MM.1S (cell line): ENCODE measurements around the gene CCDC171.

Source experiments
- DNase-seq: peaks from one replicate; pipeline ENCODE4 v3.0.0-alpha.2; 2015
- H2AFZ ChIP-seq: fragments of 300-600 bp; sonication (generic); 2 replicates; pipeline ENCODE4 v1.6.0; 2016; ENCODE audit warnings: antibody characterized with exemption, low read length
- H3F3A ChIP-seq: fragments of 300-600 bp; sonication (generic); 2 replicates; pipeline ENCODE4 v1.6.1; 2016; ENCODE audit warnings: mild to moderate bottlenecking, antibody characterized with exemption, low read length, moderate library complexity, mixed read lengths; ENCODE audit not compliant: insufficient read depth
- H3K27ac ChIP-seq: fragments of 300-600 bp; sonication (generic); 2 replicates; pipeline ENCODE4 v1.5.1; 2016; ENCODE audit warnings: mild to moderate bottlenecking, low read length
- H3K27me3 ChIP-seq: fragments of 300-600 bp; sonication (generic); replicated peaks from 2 replicates; pipeline ENCODE4 v1.6.0; 2016; ENCODE audit warnings: low read length; ENCODE audit not compliant: insufficient read depth
- H3K36me3 ChIP-seq: fragments of 300-600 bp; sonication (generic); replicated peaks from 2 replicates; pipeline ENCODE4 v1.6.1; 2016; ENCODE audit warnings: mild to moderate bottlenecking, low read length, mixed read lengths; ENCODE audit not compliant: insufficient read depth
- H3K4me1 ChIP-seq: fragments of 300-600 bp; sonication (generic); 2 replicates; pipeline ENCODE4 v1.6.1; 2016; ENCODE audit warnings: low read length, mixed read lengths
- H3K4me2 ChIP-seq: fragments of 300-600 bp; sonication (generic); 2 replicates; pipeline ENCODE4 v1.6.0; 2016; ENCODE audit warnings: low read depth, low read length
- H3K4me3 ChIP-seq: fragments of 300-600 bp; sonication (generic); 2 replicates; pipeline ENCODE4 v1.5.1; 2016; ENCODE audit warnings: low read length, mixed read lengths
- H3K79me2 ChIP-seq: fragments of 300-600 bp; sonication (generic); 2 replicates; pipeline ENCODE4 v1.6.1; 2016; ENCODE audit warnings: mixed run types, low read length, mixed read lengths
- H3K9ac ChIP-seq: fragments of 300-600 bp; sonication (generic); 2 replicates; pipeline ENCODE4 v1.6.1; 2016; ENCODE audit warnings: low read length, mixed read lengths
- H3K9me2 ChIP-seq: fragments of 300-600 bp; sonication (generic); replicated peaks from 2 replicates; pipeline ENCODE4 v1.6.1; 2016; ENCODE audit warnings: mild to moderate bottlenecking, low read length, mixed read lengths; ENCODE audit not compliant: insufficient read depth
- H3K9me3 ChIP-seq: fragments of 300-600 bp; sonication (generic); replicated peaks from 2 replicates; pipeline ENCODE4 v1.6.1; 2016; ENCODE audit warnings: mild to moderate bottlenecking, low read length, mixed read lengths; ENCODE audit not compliant: insufficient read depth
- H4K20me1 ChIP-seq: fragments of 300-600 bp; sonication (generic); 2 replicates; pipeline ENCODE4 v1.6.1; 2016; ENCODE audit warnings: mild to moderate bottlenecking, low read length, moderate library complexity, mixed read lengths; ENCODE audit not compliant: insufficient read depth
- EZH2 ChIP-seq: fragments of 300-600 bp; sonication (generic); optimal IDR thresholded peaks from 2 replicates; pipeline ENCODE3; 2017; ENCODE audit warnings: low read depth, mild to moderate bottlenecking, antibody characterized with exemption, low read length, mixed read lengths
- EZH2phosphoT487 ChIP-seq: fragments of 300-600 bp; sonication (generic); IDR thresholded peaks from 2 replicates; pipeline ENCODE4 v1.6.1; 2018; ENCODE audit warnings: antibody characterized with exemption, low read length
- TF ChIP-seq, protein P1 (sequence below): fragments of 300-600 bp; sonication (generic); IDR thresholded peaks from 2 replicates; pipeline ENCODE4 v1.5.1; 2016; ENCODE audit warnings: antibody characterized with exemption, low read length, mixed read lengths

Gene CCDC171

DNA sequence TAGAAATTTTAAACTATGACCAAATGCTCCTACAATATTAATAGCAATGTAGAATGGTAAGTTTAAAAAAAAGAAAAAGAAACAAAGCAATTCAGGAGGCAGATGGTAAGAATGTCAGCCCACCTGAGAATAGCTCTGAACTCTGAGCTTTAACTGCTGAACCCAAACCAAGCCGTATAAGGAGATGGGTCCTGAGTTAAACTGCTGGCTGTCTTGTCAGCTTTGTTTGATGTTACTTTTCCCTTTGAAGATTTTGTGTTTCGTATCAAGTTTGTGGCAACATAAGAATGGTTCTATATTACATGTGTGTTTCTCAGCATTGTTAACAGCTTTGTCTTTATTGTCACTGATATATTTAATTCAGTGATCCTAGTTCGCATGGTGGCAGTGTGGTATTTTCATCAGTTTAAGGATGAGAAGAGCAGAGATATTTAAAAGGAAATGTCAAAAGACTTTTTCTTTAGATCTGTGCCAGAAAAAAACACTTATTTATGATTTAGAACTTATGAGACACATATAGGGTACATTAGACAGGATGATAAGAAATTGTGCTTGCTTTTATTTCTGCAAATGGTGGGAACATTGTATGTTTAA lies 390.1 kb downstream of the CCDC171 start:
- H3K4me2 ChIP-seq, result no peak overlapping the region
- no peaks in the 10 kb centered on the region for H3K36me3 ChIP-seq
- no peaks in the 10 kb centered on the region for H3K9me2 ChIP-seq
- no peak overlapping the region for H2AFZ ChIP-seq
- no peak for DNase-seq
- H3K4me3 ChIP-seq, result no peak overlapping the region
- H4K20me1 ChIP-seq, result no peaks in the 10 kb centered on the region
- no peak overlapping the region for H3K9ac ChIP-seq
- H3K4me1 ChIP-seq, result no peaks in the 10 kb centered on the region
- H3K9me3 ChIP-seq, result no peaks in the 10 kb centered on the region
- H3F3A ChIP-seq, result no peaks in the 10 kb centered on the region
- no peaks in the 10 kb centered on the region for H3K27me3 ChIP-seq
- H3K79me2 ChIP-seq, result no peaks in the 10 kb centered on the region
- TF ChIP-seq, protein P1, sequence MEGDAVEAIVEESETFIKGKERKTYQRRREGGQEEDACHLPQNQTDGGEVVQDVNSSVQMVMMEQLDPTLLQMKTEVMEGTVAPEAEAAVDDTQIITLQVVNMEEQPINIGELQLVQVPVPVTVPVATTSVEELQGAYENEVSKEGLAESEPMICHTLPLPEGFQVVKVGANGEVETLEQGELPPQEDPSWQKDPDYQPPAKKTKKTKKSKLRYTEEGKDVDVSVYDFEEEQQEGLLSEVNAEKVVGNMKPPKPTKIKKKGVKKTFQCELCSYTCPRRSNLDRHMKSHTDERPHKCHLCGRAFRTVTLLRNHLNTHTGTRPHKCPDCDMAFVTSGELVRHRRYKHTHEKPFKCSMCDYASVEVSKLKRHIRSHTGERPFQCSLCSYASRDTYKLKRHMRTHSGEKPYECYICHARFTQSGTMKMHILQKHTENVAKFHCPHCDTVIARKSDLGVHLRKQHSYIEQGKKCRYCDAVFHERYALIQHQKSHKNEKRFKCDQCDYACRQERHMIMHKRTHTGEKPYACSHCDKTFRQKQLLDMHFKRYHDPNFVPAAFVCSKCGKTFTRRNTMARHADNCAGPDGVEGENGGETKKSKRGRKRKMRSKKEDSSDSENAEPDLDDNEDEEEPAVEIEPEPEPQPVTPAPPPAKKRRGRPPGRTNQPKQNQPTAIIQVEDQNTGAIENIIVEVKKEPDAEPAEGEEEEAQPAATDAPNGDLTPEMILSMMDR, result no peak
- TF ChIP-seq EZH2phosphoT487 (no peak), EZH2 (no peak)
- no peak overlapping the region for H3K27ac ChIP-seq

DNA sequence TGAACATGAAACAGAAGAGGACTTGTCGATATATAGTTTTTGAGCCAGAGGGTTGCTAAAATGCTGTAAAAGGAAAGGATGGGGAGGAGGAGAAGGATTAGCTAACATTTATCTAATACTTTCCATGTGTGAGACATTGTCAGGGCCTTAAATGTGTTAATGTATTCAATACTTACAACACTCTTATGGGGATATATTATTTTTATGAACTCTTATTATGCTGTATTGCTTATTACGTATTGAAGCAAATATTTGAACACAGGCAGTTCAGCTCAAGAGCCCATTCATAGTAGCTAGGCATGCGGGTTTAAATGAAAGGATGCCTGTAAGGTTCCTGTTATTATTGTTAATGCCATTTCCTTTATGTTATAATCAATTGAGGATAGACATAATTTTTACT lies 391.5 kb downstream of the CCDC171 start:
- no peaks in the 10 kb centered on the region for H3K9me2 ChIP-seq
- no peaks in the 10 kb centered on the region for H3F3A ChIP-seq
- H3K4me3 ChIP-seq, result no peak overlapping the region
- no peaks in the 10 kb centered on the region for H3K36me3 ChIP-seq
- no peaks in the 10 kb centered on the region for H3K4me1 ChIP-seq
- no peak overlapping the region for H2AFZ ChIP-seq
- no peaks in the 10 kb centered on the region for H4K20me1 ChIP-seq
- H3K9ac ChIP-seq, result no peak overlapping the region
- no peaks in the 10 kb centered on the region for H3K79me2 ChIP-seq
- DNase-seq, result no peak
- H3K27me3 ChIP-seq, result no peaks in the 10 kb centered on the region
- no peak overlapping the region for H3K4me2 ChIP-seq
- no peaks in the 10 kb centered on the region for H3K9me3 ChIP-seq
- TF ChIP-seq, protein P1, result no peak
- TF ChIP-seq EZH2, result no peak
- no peak for TF ChIP-seq EZH2phosphoT487
- H3K27ac ChIP-seq, result no peak overlapping the region

DNA sequence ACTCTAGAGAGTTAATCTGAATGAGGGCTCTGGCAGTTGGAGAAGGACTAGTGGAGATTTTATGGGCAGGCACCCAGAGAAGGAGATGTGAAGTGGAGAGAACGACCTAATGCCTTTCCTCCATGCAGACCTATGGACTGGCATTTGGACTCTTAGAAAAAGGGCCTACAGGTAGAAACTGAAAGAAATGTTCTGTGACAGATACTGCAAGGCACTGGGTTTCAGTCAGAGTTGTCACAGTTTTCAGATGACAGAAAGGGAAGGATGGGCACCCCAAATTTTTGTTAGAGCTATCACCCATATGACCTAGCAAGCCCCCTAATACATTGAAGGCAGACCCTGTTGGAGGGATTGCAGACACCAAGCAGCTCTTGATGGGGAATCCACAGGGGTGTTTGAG lies 406.8 kb downstream of the CCDC171 start:
- H3K4me3 ChIP-seq, result no peak overlapping the region
- H3K4me2 ChIP-seq, result no peak overlapping the region
- no peak overlapping the region for H3K9ac ChIP-seq
- H3K79me2 ChIP-seq, result no peaks in the 10 kb centered on the region
- no peaks in the 10 kb centered on the region for H3K36me3 ChIP-seq
- DNase-seq, result no peak
- no peaks in the 10 kb centered on the region for H4K20me1 ChIP-seq
- H3F3A ChIP-seq, result no peaks in the 10 kb centered on the region
- no peak overlapping the region for H3K27ac ChIP-seq
- H2AFZ ChIP-seq, result no peak overlapping the region
- H3K9me3 ChIP-seq, result no peaks in the 10 kb centered on the region
- TF ChIP-seq EZH2 (no peak), EZH2phosphoT487 (no peak)
- TF ChIP-seq, protein P1, result no peak
- no peaks in the 10 kb centered on the region for H3K4me1 ChIP-seq
- no peaks in the 10 kb centered on the region for H3K27me3 ChIP-seq
- no peaks in the 10 kb centered on the region for H3K9me2 ChIP-seq
